Tibial artery (tissue), 4 donors: ENCODE data around the gene TMEM114.

Source experiments
- DNase-seq, 2 donors: peaks; one replicate each; pipeline ENCODE4 v3.0.0-alpha.2; 2019
- H3K27ac ChIP-seq, 2 donors: fragments of 200-600 bp; sonication (generic) in 1 of 2; 1 replicate in 1 of 2; 2 replicates in 1 of 2; pipeline ENCODE4 v1.5.1; 2018 to 2019; ENCODE audit warnings: mild to moderate bottlenecking in 1 of 2
- H3K27me3 ChIP-seq, 2 donors: fragments of 200-600 bp; sonication (generic) in 1 of 2; one replicate each; pipeline versions ENCODE4 v1.5.1 to v1.6.0; 2016 to 2019
- H3K36me3 ChIP-seq, 3 donors: fragments of 200-600 bp; sonication (generic) in 2 of 3; one replicate each; pipeline ENCODE4 v1.5.1; 2016 to 2019; ENCODE audit warnings: mild to moderate bottlenecking in 2 of 3
- H3K4me1 ChIP-seq, 4 donors: fragments of 200-600 bp; sonication (generic) in 2 of 4; 1 replicate in 3 of 4; 2 replicates in 1 of 4; pipeline ENCODE4 v1.5.1; 2016 to 2019
- H3K4me3 ChIP-seq, 2 donors: fragments of 200-600 bp; sonication (generic) in 1 of 2; 1 replicate in 1 of 2; 2 replicates in 1 of 2; pipeline ENCODE4 v1.5.1; 2018 to 2019; ENCODE audit warnings: mild to moderate bottlenecking in 2 of 2
- H3K9me3 ChIP-seq, 3 donors: fragments of 200-600 bp; sonication (generic) in 1 of 3; one replicate each; pipeline ENCODE4 v1.5.1; 2016 to 2019
- intact Hi-C: fragments of 100-400 bp; cut with DNase I; formaldehyde crosslinking; loops from one replicate; pipeline ENCODE4 v1.15.0; 2023; ENCODE audit warnings: low total_unique reads
- TF ChIP-seq, protein P1 (sequence below), 2 experiments: fragments of 200-600 bp in 1 of 2; fragments of 450-650 bp in 1 of 2; IDR thresholded peaks; one replicate each; pipeline ENCODE4 v1.5.1; 2017 to 2019; ENCODE audit warnings: antibody characterized with exemption in 2 of 2, mild to moderate bottlenecking in 1 of 2, moderate library complexity in 1 of 2

TMEM114 gene

GRCh38 chr16:8550728-8551387 is 39.5 kb downstream of the TMEM114 start:
- no peak for DNase-seq
- Histone ChIP-seq H3K4me1 (no peaks in the 10 kb centered on the region), H3K27ac (no peak overlapping the region), H3K36me3 (no peaks in the 10 kb centered on the region), H3K4me3 (no peak overlapping the region), H3K9me3 (no peaks in the 10 kb centered on the region), H3K27me3 (peaks cover 0 to 44% of the 10 kb centered on the region in 2 donors)
- intact Hi-C loops: no loop called here
- TF ChIP-seq, protein P1, sequence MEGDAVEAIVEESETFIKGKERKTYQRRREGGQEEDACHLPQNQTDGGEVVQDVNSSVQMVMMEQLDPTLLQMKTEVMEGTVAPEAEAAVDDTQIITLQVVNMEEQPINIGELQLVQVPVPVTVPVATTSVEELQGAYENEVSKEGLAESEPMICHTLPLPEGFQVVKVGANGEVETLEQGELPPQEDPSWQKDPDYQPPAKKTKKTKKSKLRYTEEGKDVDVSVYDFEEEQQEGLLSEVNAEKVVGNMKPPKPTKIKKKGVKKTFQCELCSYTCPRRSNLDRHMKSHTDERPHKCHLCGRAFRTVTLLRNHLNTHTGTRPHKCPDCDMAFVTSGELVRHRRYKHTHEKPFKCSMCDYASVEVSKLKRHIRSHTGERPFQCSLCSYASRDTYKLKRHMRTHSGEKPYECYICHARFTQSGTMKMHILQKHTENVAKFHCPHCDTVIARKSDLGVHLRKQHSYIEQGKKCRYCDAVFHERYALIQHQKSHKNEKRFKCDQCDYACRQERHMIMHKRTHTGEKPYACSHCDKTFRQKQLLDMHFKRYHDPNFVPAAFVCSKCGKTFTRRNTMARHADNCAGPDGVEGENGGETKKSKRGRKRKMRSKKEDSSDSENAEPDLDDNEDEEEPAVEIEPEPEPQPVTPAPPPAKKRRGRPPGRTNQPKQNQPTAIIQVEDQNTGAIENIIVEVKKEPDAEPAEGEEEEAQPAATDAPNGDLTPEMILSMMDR (IDR thresholded peaks at IDR 0.05): no peak

DNA sequence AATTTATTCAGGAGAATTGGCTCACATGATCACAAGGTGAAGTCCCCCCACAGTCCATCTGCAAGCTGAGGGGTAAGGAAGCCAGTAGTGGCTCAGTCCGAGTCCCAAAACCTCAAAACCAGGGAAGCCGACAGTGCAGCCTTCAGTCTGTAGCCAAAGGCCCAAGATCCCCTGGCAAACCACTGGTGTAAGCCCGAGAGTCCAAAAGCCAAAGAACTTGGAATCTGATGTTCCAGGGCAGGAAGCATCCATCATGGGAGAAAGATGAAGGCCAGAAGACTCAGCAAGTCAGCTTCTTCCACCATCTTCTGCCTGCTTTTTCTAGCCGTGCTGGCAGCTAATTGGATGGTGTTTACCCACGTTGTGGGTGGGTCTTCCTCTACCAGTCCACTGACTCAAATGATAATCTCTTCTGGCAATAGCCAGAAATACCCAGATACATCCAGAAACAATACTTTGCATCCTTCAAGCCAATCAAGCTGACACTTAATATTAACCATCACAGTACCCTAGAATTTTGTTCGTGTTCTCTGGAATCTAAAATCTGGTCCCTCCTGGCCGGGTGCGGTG is 40.4 kb downstream of the TMEM114 start:
- Histone ChIP-seq H3K9me3 (no peaks in the 10 kb centered on the region), H3K27ac (no peak overlapping the region), H3K36me3 (no peaks in the 10 kb centered on the region), H3K4me3 (no peak overlapping the region), H3K4me1 (no peaks in the 10 kb centered on the region), H3K27me3 (peaks cover 0 to 34% of the 10 kb centered on the region in 2 donors)
- DNase-seq: no peak
- intact Hi-C loops: no loop called here
- TF ChIP-seq, protein P1 (IDR thresholded peaks at IDR 0.05): no peak

DNA sequence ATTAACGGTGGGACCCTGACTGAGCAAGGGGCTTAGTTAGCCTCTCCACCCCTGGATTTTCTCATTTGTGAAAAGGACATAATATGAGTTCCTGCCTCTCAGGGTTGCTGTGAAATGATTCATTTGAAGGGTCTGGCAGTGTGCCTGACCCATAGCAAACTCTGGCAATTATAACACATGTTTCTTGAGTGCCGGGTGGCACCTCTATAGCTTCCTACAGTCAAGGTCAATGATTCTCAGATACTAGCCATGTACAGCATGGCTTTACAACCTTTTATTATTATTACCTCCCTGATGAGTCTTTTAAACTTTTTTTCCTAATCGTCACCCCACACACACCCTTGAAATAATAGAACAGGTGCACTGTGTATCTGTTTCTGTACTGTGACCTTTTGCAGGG is 42.1 kb downstream of the TMEM114 start:
- TF ChIP-seq, protein P1 (IDR thresholded peaks at IDR 0.05): no peak
- Histone ChIP-seq H3K4me1 (no peaks in the 10 kb centered on the region), H3K9me3 (no peaks in the 10 kb centered on the region), H3K4me3 (no peak overlapping the region), H3K36me3 (no peaks in the 10 kb centered on the region), H3K27ac (no peak overlapping the region), H3K27me3 (peaks cover 0 to 27% of the 10 kb centered on the region in 2 donors)
- DNase-seq: no peak
- intact Hi-C loops: no loop called here

- TF ChIP-seq, protein P1 (IDR thresholded peaks at IDR 0.05): no peak
- no peaks in the 10 kb centered on the region for H3K4me1 ChIP-seq
- H3K4me3 ChIP-seq: no peak overlapping the region
- H3K27me3 ChIP-seq: peaks cover 0 to 23% of the 10 kb centered on the region in 2 donors
- H3K36me3 ChIP-seq: no peaks in the 10 kb centered on the region
- intact Hi-C loops: no loop called here
- no peak overlapping the region for H3K27ac ChIP-seq
- no peak for DNase-seq
- H3K9me3 ChIP-seq: no peaks in the 10 kb centered on the region
These were observed 42.5 kb downstream of the TMEM114 start for GRCh38 chr16:8547762-8548161.

DNA sequence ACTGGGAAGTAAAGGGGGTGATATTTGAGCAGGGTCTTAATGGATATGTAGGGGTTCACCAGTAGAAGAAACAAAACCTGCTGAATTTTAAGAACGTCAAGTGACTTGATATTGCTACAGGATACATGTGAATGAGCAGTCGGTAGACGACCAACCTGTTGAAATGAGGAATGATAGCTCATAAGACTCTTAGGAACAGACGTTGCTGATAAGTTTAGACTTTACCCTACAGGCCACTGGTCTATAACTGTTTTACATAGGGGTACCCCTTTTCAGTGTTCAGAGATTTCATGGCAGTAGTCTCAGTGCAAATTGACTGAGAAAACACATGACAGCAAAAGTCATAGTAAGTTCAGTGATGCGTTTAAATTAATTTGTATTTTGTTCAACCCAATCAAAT is 45.9 kb downstream of the TMEM114 start:
- intact Hi-C loops: no loop called here
- H3K4me1 ChIP-seq: no peaks in the 10 kb centered on the region
- H3K36me3 ChIP-seq: no peaks in the 10 kb centered on the region
- H3K4me3 ChIP-seq: no peak overlapping the region
- H3K9me3 ChIP-seq: no peaks in the 10 kb centered on the region
- TF ChIP-seq, protein P1 (IDR thresholded peaks at IDR 0.05): no peak
- peaks cover 0 to 4% of the 10 kb centered on the region in 2 donors for H3K27me3 ChIP-seq
- no peak for DNase-seq
- H3K27ac ChIP-seq: no peak overlapping the region
